Hepatocyte (in vitro differentiated cells): ENCODE measurements around the gene SH3TC1.

Experiments used
- CTCF ChIP-seq: fragments of 200-600 bp; sonication (generic); IDR thresholded peaks from 2 replicates; pipeline ENCODE4 v1.5.1; 2016; ENCODE audit warnings: antibody characterized with exemption, mild to moderate bottlenecking; ENCODE audit not compliant: poor library complexity
- EZH2 ChIP-seq: fragments of 200-600 bp; sonication (generic); IDR thresholded peaks from 2 replicates; pipeline ENCODE4 v1.6.1; 2016; ENCODE audit warnings: antibody characterized with exemption, mild to moderate bottlenecking, borderline replicate concordance
- EZH2phosphoT487 ChIP-seq: fragments of 200-600 bp; sonication (generic); IDR thresholded peaks from one replicate; pipeline ENCODE4 v1.6.1; 2018; ENCODE audit warnings: antibody characterized with exemption, mild to moderate bottlenecking, low read depth, moderate library complexity; ENCODE audit not compliant: unreplicated experiment, severe bottlenecking

- TF ChIP-seq CTCF (no peak), EZH2phosphoT487 (no peak), EZH2 (no peak)
Observed at GRCh38 chr4:8227201-8227770, 28.2 kb downstream of the SH3TC1 start.
